NCI-H2081 (cell line): ENCODE results near the gene MAPK4.
"Not testable (repeated sequence)": the region's sequence is repeated elsewhere in the genome, so short reads cannot be mapped to it uniquely, and the experiment has no call there.

ENCODE experiments used
- DNase-seq, 2 experiments: peaks; one replicate each; lab custom pipeline; 2025; lab: John Stamatoyannopoulos, UW

The MAPK4 gene

GRCh38 chr18:50680966-50681365, 121.1 kb downstream of the MAPK4 start:
- DNase-seq = no peak

DNA sequence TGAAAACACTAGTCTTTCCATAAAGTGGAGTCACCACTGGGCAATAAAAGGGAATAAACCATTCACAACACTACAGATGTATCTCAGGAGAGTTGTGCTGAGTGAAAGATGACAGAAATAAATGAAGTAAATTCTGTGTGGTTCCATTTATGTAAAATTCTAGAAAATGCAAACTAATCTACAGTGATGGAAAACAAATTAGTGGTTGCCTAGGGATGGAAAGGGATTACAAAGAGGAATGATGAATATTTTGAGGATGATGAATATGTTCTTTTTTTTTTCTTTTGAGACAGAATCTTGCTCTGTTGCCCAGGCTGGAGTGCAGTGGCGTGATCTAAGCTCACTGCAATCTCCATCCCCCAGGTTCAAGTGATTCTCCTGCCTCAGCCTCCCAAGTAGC, 123.0 kb downstream of the MAPK4 start:
- DNase-seq = no peak

DNA sequence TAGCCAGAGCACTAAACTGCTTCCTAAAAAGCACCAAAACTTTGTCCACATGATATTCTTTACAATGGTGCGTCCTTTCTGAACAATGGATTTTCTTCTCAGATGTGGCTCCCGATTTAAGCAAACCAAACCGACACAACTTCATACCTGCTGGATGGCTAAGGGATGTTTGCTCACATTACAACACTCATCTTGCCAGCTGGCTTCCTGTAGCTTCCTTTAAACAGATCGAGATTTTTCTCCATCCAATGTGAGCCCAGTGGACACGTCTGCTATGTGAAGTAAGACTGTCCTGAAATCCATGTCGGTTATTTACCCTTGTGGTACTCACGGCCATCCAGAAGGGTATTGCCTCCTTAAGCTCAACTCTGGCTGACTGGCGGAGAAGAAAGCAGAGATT, 126.5 kb downstream of the MAPK4 start:
- DNase-seq = no peak

GRCh38 chr18:50687491-50687890, 127.6 kb downstream of the MAPK4 start:
- no peak for DNase-seq

DNA sequence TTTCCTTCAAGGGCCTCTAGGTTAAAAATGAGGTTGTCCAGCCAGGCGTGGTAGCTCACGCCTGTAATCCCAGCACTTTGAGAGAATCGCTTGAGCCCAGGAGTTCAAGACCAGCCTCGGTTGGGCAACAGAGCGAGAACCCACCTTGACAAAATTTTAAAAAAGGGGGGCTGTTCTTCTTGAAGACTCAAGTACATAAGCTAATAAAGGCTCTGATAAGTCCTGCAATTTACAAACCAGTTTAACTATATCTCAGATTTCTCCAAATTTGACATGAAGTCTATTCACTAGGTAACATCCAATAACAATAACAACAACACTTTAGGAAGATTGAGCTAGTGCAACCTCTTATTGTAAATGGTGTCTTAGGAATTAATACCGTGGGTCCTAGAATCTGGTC, 129.7 kb downstream of the MAPK4 start:
- DNase-seq = no peak

DNA sequence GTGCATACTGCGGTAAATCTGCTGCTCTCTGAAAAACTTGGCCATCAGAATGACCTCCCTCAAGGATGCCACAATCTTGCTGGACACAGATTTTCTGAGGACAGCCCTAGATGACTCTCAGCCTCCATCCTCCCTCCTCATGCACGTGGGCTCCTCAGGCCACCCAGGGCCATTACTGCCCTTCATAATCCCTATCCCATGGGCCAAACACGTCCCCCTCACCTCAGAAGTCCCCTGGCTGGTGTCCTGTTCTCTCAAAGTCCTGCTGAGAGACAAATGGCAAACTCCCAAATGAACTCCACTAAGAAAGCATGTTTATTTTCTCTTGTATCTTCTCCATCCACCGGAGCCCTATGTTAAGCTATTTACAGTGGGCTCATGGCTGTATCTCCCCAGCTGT, 134.3 kb downstream of the MAPK4 start:
- no peak for DNase-seq

DNA sequence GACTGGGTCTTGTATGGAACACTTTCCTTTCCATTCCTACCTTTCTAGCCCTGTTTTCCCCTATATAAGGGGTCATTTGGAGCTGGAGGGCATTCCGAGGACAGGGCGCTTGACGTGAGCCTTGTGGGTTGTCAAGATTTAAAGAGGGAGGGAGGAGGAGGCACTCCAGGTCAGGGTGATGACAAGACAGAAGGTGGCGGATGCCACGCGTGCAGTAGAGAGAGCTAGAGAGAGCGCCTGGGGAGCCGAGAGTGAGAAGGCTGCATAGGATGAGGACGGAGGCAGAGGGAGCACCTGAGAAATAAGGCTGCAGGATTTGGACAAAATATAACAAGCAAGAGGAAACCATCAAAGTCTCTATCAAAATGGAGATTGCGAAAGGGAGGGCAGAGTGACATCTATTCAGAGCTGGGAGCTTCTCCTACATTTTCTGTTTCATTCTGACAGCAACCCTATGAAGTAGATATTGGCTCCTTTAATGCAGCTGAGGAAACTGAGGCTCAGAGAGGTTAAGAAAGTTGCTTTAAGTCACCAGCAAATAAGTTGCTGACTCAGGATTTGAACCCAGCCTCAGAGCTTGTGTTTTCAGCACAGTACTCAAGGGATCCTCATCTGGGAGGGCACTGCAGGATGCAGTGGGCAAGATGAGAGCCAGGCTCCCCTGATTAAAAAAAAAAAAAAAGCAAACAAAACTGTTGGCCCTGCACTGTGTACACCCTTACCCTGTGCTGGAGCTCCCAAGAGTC, 135.7 kb downstream of the MAPK4 start:
- no peak for DNase-seq

- DNase-seq = peak in 1 of 2 experiments; percentile 26
Observed at GRCh38 chr18:50696436-50696835, 136.5 kb downstream of the MAPK4 start.

- DNase-seq = no peak
Observed at GRCh38 chr18:50696929-50697328, 137.0 kb downstream of the MAPK4 start.

DNA sequence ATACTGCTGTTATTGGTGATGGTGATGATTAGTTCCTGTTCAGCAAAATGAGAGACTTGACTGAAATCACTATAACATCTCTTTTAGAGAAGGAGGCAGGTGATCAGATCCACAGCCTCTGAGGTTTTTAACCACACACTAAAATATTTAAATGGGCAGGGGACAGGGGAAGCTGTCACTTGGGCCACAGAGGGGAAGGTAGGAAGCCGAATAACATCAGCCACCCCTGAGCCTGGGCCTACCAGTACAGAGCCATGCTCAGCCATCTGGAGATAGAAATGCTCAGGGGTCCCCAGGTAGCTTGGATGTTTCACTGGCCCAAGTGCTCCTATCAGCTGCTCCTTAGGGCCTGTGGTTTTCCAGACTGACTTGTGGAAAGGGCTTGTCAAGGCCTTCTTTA, 137.6 kb downstream of the MAPK4 start:
- no peak for DNase-seq

- no peak for DNase-seq
Observed at GRCh38 chr18:50700245-50701165, 140.6 kb downstream of the MAPK4 start.

DNA sequence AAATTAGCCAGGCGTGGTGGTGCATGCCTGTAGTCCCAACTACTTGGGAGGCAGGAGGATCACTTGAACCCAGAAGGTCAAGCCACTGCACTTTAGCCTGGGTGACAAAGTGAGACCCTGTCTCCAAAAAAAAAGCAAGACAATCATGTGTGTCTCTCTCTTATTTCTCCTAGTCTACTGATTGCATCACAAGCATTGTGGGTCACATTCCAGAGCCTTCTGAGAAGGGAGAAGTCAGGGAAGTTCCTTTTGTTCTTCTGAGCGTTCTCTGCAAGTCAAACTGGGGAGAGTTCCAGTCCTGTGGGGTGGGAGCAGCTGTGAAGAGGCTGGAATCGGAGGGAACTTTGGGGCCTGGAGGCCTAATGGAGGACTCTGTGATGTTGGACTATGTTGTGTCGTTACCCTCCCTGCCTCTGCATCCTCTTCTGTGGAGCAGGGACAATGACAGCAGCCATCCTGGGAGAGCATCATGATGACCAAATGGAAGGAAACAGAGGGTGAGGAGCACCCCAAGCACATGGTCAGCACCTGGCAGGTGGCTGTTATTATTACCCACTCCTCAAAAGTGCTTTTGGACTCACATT, 144.6 kb downstream of the MAPK4 start:
- no peak for DNase-seq

GRCh38 chr18:50706199-50706598, 146.3 kb downstream of the MAPK4 start:
- DNase-seq = peak in 1 of 2 experiments; percentile 31

- no peak for DNase-seq
Observed at GRCh38 chr18:50706651-50707050, 146.8 kb downstream of the MAPK4 start.

GRCh38 chr18:50707297-50707696, 147.4 kb downstream of the MAPK4 start:
- not testable (repeated sequence) for DNase-seq

- DNase-seq = peak in 1 of 2 experiments; percentile 47
Observed at GRCh38 chr18:50707855-50708469, 148.1 kb downstream of the MAPK4 start.

DNA sequence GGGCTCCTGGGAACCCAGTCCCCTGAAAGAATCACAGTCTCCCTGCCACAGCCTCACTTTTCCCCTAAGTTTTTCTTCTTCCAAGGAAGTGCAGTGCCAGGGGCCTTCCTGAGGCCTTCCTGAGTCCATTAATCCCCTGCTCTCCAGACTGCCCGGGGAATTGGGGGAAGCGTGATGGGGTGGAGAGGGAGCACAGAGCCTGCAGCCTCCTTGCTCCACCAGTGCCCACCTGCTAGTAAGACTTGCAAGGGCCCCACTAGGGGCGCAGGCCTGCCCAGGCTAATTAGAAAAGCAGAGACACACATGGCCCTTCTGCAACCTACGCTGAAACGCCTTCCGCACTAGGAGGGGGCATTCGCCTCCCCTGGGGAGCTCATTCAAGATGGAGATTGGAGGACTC, 149.3 kb downstream of the MAPK4 start:
- no peak for DNase-seq

DNA sequence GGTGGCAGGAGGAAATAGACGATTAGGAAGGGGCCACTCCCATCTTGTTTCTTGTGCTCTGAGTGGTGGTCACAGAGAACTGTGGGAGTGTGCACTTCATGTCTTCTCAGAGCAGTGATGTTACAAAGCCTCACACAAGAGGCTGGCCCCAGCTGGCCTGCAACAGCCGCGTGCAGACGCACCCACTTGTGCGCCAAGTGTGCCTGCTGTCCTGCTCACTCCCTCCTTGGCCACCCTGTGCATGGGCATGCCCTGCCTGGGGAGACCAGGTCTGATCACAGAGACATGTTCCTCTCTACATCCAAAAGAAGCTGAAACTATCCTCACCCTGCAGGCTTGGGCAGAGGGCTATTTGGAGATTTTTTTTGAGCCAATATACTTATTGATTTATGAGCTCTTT, 151.5 kb downstream of the MAPK4 start:
- no peak for DNase-seq

DNA sequence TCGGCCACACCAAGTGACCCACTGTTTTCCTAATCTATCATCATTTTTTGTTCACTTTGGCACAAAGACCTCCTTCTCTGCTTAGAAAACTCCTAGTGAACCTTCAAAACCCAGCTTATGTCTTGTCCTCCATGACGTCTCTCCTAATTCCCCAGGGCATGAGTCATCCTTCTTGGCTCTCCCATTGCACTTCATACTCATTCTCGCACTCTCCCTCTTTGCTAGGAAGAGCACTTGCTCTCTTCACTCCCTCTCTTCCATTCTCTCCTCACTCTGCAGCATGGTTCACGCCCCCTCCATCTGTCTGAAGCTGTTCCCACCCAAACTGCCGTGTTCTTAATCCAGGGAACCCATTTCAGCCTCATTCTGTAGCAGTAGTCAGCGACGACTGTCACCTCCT, 156.0 kb downstream of the MAPK4 start:
- DNase-seq = no peak

DNA sequence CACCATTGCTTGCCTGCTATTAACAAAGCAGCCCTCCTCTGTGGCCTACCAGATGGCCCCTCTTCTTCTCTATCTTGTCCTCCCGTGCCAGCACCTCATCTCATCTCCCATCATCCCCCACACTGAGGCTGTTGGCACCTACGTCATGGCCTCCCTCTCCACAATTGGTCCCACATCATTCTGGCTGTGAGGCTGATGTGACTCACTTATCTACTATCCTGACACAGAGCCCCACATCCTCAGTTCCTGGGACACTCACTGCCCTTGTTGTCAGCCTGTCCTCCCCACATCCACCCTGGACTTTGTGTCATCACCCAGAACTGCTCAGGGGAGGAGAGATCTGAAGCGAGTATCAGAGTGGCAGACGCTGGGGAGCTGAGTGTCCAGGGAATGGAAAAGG, 157.0 kb downstream of the MAPK4 start:
- DNase-seq = no peak

DNA sequence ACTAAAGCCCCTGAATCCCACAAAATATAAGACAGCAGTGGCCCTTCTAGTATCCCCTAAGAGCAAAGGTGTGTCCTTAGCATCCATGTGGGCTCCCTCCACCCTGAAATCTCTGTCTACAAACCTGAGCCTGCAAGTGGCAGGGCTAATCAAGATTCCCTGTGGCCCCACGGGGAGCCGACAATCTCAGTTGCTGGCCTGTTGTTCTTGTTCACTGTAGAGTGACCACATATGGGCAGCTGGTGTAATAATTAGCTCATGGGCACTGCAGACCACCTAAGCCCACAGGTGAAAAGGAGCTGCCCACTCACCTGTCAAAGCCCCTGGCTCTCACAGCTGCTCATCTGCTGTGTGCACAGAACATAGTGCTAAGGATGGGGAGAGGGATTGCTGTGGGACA, 157.7 kb downstream of the MAPK4 start:
- DNase-seq = no peak
